Esophagus muscularis mucosa (tissue), 4 donors: ENCODE data around the gene GRID1. TPM values are rescaled to one million over a fixed set of nuclear protein-coding genes. Genes with fewer than 3 reads are reported as not detected.
A peak's percentile ranks its signal among the peaks of the same experiment; 100 is the strongest.

Experiments
- DNase-seq: peaks from one replicate; pipeline ENCODE4 v3.0.0-alpha.2; 2017; ENCODE audit errors: extremely low spot score
- H3K27ac ChIP-seq, 4 donors: fragments of 200-600 bp; sonication (generic); replicated peaks in 1 of 4; 1 replicate in 3 of 4; 2 replicates in 1 of 4; pipeline ENCODE4 v1.5.1; 2016 to 2019; ENCODE audit warnings: mild to moderate bottlenecking in 1 of 4
- H3K27me3 ChIP-seq, 4 donors: fragments of 200-600 bp; sonication (generic); one replicate each; pipeline versions ENCODE4 v1.5.1 to v1.6.0; 2016 to 2019
- H3K36me3 ChIP-seq, 4 donors: fragments of 200-600 bp; sonication (generic); one replicate each; pipeline ENCODE4 v1.5.1; 2016 to 2019
- H3K4me1 ChIP-seq, 4 donors: fragments of 200-600 bp; sonication (generic); one replicate each; pipeline ENCODE4 v1.5.1; 2016 to 2019
- H3K4me3 ChIP-seq, 4 donors: fragments of 200-600 bp; sonication (generic); 1 replicate in 2 of 4; 2 replicates in 2 of 4; pipeline ENCODE4 v1.5.1; 2016 to 2019; ENCODE audit warnings: mild to moderate bottlenecking in 4 of 4, moderate library complexity in 1 of 4
- H3K9me3 ChIP-seq, 4 donors: fragments of 200-600 bp; sonication (generic); 1 replicate in 3 of 4; 2 replicates in 1 of 4; pipeline ENCODE4 v1.5.1; 2016 to 2019
- EP300 ChIP-seq: sonication (generic); formaldehyde crosslinking; IDR thresholded peaks from one replicate; pipeline ENCODE4 v1.6.1; 2017; ENCODE audit warnings: antibody characterized with exemption
- POLR2A ChIP-seq: fragments of 450-650 bp; IDR thresholded peaks from one replicate; pipeline ENCODE4 v1.6.1; 2017; ENCODE audit warnings: antibody characterized with exemption, moderate library complexity, mild to moderate bottlenecking, low read depth
- POLR2AphosphoS5 ChIP-seq, 2 donors: sonication (generic); formaldehyde crosslinking; IDR thresholded peaks; one replicate each; pipeline ENCODE4 v1.6.1; 2017; ENCODE audit warnings: antibody characterized with exemption in 2 of 2
- WGBS: methylation state at CpG from one replicate; pipeline ENCODE4 v1.1.5; 2018; 5-methylcytosine and 5-hydroxymethylcytosine counted together
- intact Hi-C: fragments of 100-400 bp; cut with DNase I; formaldehyde crosslinking; loops from one replicate; pipeline ENCODE4 v1.15.1; 2023
- total RNA-seq, 4 donors: library from RNA; depleted of rRNA; stranded (reverse); fragments of >200 nt; gene quantifications; one replicate each; pipeline versions ENCODE4 v1.1.0 to v1.2.1, GENCODE V29; 2016
- TF ChIP-seq, protein P1 (sequence below), 3 experiments: fragments of 200-600 bp in 2 of 3; fragments of 450-650 bp in 1 of 3; sonication (generic) in 2 of 3; IDR thresholded peaks; one replicate each; pipeline ENCODE4 v1.5.1; 2017 to 2019; ENCODE audit warnings: antibody characterized with exemption in 3 of 3, mild to moderate bottlenecking in 2 of 3, moderate library complexity in 1 of 3

The GRID1 gene
- total RNA-seq, 4 donors from 2014 or later = under 0.01 to 1.3 (median 1.1) TPM

DNA sequence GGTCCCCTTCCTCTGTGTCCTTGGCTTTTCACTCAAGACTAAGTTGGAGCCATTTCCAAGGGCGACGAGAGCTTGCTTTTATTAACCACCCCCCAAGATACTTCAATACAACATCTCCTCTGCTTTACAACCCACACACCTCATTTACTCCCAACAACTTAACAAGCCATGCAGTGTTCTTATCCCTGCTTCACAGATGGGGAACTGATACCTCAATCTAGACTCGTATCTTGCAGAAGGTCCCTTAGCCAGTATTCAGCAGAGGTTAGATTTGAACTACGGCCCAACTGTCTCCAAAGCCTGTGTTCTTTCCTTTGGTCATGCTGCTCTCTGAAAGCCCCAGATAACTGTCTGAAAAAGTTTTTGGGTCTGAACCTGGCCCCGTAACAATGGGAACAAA is 444.8 kb downstream of the GRID1 start:
- TF ChIP-seq, protein P1, sequence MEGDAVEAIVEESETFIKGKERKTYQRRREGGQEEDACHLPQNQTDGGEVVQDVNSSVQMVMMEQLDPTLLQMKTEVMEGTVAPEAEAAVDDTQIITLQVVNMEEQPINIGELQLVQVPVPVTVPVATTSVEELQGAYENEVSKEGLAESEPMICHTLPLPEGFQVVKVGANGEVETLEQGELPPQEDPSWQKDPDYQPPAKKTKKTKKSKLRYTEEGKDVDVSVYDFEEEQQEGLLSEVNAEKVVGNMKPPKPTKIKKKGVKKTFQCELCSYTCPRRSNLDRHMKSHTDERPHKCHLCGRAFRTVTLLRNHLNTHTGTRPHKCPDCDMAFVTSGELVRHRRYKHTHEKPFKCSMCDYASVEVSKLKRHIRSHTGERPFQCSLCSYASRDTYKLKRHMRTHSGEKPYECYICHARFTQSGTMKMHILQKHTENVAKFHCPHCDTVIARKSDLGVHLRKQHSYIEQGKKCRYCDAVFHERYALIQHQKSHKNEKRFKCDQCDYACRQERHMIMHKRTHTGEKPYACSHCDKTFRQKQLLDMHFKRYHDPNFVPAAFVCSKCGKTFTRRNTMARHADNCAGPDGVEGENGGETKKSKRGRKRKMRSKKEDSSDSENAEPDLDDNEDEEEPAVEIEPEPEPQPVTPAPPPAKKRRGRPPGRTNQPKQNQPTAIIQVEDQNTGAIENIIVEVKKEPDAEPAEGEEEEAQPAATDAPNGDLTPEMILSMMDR (IDR thresholded peaks at IDR 0.05) = no peak
- TF ChIP-seq POLR2A = no peak
- TF ChIP-seq EP300 = no peak
- no peak for TF ChIP-seq POLR2AphosphoS5 (IDR thresholded peaks at IDR 0.05)
- Histone ChIP-seq H3K27me3 (no peaks in the 10 kb centered on the region), H3K27ac (peak overlapping the region in 2 of 4 donors; percentile 0 to 36), H3K36me3 (no peaks in the 10 kb centered on the region), H3K4me3 (no peak overlapping the region), H3K9me3 (no peaks in the 10 kb centered on the region), H3K4me1 (peaks cover 6 to 51% (median 43%) of the 10 kb centered on the region in 4 donors)
- intact Hi-C loops = no loop called here
- WGBS = 89% methylated on average over 5 of the region's 5 CpGs
- DNase-seq = no peak

DNA sequence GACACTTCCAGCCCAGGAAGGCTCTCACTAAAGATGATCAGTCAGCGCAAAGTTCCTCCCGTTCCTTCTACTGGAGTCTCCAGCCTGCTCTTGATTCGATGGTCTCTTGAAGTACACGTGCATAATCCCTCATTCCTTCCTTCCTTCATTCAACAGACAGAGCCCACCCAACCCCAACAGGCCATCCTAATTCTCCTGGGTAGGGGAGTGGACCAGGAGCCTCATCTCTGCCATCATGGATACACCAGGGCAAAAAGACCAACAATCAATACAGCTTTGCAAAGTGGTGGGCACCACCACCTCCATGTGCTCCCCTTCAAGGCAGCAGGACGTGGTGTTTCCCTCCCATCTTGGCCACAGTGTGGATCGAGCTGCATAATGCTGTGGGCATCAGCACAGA is 446.3 kb downstream of the GRID1 start:
- Histone ChIP-seq H3K4me1 (peaks cover 9 to 63% (median 56%) of the 10 kb centered on the region in 4 donors), H3K27ac (no peak overlapping the region)

DNA sequence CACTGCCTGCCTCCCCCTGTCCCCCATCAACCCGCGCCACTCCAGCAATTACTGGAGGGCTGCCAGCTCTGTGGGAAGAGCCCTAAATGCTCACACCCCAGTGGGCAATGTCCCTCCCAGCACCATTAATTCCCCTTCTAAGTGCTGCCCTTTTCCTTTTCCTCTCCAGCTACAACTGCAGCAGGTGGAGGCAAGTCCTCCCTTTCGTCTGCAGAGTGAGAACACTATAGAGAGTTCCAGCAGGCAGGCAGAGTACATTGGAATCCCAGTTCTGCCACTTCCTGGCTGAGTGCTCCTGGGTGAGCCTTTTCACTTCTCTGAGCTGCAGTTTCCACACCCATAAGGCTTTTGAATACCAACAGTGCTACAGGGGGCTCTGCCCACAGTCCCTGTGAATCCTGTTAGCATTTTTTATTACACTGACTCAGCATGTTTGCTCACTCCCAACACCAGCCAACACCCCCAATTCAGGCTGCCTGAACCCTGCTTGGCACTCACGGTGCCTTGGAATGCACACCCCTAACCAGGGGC is 447.0 kb downstream of the GRID1 start:
- no peak overlapping the region for H3K4me3 ChIP-seq
- TF ChIP-seq EP300 (no peak), POLR2AphosphoS5 (IDR thresholded peaks at IDR 0.05) (no peak), POLR2A (no peak)
- TF ChIP-seq, protein P1 (IDR thresholded peaks at IDR 0.05) = no peak
- intact Hi-C loops = no loop called here
- peak overlapping the region in 1 of 4 donors; percentile 33 for H3K27ac ChIP-seq
- H3K27me3 ChIP-seq = no peaks in the 10 kb centered on the region
- peaks cover 9 to 63% (median 56%) of the 10 kb centered on the region in 4 donors for H3K4me1 ChIP-seq
- WGBS = 11% methylated on average over 4 of the region's 4 CpGs
- H3K36me3 ChIP-seq = no peaks in the 10 kb centered on the region
- H3K9me3 ChIP-seq = no peaks in the 10 kb centered on the region
- DNase-seq = peak; percentile 80

More for the DNA sequence above, 446.3 kb downstream of the GRID1 start:
- WGBS = 81% methylated on average over 6 of the region's 6 CpGs
- H3K9me3 ChIP-seq = no peaks in the 10 kb centered on the region
- no peaks in the 10 kb centered on the region for H3K36me3 ChIP-seq
- no peaks in the 10 kb centered on the region for H3K27me3 ChIP-seq
- H3K4me3 ChIP-seq = no peak overlapping the region
- DNase-seq = peak; percentile 91
- TF ChIP-seq POLR2AphosphoS5 (IDR thresholded peaks at IDR 0.05) (no peak), EP300 (no peak), POLR2A (no peak)
- TF ChIP-seq, protein P1 (IDR thresholded peaks at IDR 0.05) = no peak
- intact Hi-C loops = no loop called here

- Histone ChIP-seq H3K27ac (no peak overlapping the region), H3K27me3 (no peaks in the 10 kb centered on the region), H3K4me1 (peaks cover 9 to 63% (median 56%) of the 10 kb centered on the region in 4 donors), H3K4me3 (no peak overlapping the region), H3K9me3 (no peaks in the 10 kb centered on the region), H3K36me3 (no peaks in the 10 kb centered on the region)
- TF ChIP-seq POLR2AphosphoS5 (IDR thresholded peaks at IDR 0.05) (no peak), POLR2A (no peak), EP300 (no peak)
- TF ChIP-seq, protein P1 (IDR thresholded peaks at IDR 0.05) = no peak
- WGBS = 90% methylated on average over 3 of the region's 3 CpGs
- peak; percentile 85 for DNase-seq
- intact Hi-C loops = no loop called here
Observed at GRCh38 chr10:85918371-85918770, 448.2 kb downstream of the GRID1 start.

- peak; percentile 90 for DNase-seq
- TF ChIP-seq POLR2A (no peak), POLR2AphosphoS5 (IDR thresholded peaks at IDR 0.05) (no peak), EP300 (no peak)
- TF ChIP-seq, protein P1 (IDR thresholded peaks at IDR 0.05) = no peak
- no peaks in the 10 kb centered on the region for H3K27me3 ChIP-seq
- H3K36me3 ChIP-seq = no peaks in the 10 kb centered on the region
- WGBS = 87% methylated on average over 4 of the region's 4 CpGs
- H3K4me1 ChIP-seq = peaks cover 9 to 60% (median 53%) of the 10 kb centered on the region in 4 donors
- H3K9me3 ChIP-seq = no peaks in the 10 kb centered on the region
- no peak overlapping the region for H3K27ac ChIP-seq
- intact Hi-C loops = no loop called here
- H3K4me3 ChIP-seq = no peak overlapping the region
Observed at GRCh38 chr10:85917601-85918000, 449.0 kb downstream of the GRID1 start.
